ENCODE measurements around the gene ACTRT1. TPM values are rescaled to one million over a fixed set of nuclear protein-coding genes. Genes with fewer than 3 reads are reported as not detected.

ACTRT1 gene
- total RNA-seq = not detected

DNA sequence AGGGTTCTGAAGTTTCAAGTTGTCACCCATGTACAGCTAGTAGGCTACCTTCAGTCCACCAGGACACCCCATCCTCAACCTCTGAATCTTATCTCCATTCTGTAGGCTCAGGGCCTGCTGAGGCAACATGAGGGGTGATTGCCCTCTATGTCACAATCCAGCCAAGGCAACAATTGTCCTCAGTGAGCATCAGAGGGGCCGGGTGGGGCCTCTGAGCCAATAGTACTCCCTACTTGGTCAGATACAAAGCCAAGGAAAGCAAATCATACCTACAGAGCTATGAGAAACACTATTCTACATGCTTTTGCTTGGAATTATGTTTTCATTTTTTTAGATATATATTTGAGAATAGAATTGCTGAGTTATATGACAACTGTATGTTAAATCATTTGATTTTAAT is at the start of gene ACTRT1:
ACTRT1 (minus strand) TSS at position 101 of the 400 bp plus-strand sequence. CDS start 197 bp downstream, outside the sequence.
- TF ChIP-seq, protein P1, sequence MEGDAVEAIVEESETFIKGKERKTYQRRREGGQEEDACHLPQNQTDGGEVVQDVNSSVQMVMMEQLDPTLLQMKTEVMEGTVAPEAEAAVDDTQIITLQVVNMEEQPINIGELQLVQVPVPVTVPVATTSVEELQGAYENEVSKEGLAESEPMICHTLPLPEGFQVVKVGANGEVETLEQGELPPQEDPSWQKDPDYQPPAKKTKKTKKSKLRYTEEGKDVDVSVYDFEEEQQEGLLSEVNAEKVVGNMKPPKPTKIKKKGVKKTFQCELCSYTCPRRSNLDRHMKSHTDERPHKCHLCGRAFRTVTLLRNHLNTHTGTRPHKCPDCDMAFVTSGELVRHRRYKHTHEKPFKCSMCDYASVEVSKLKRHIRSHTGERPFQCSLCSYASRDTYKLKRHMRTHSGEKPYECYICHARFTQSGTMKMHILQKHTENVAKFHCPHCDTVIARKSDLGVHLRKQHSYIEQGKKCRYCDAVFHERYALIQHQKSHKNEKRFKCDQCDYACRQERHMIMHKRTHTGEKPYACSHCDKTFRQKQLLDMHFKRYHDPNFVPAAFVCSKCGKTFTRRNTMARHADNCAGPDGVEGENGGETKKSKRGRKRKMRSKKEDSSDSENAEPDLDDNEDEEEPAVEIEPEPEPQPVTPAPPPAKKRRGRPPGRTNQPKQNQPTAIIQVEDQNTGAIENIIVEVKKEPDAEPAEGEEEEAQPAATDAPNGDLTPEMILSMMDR (IDR thresholded peaks at IDR 0.05) = no peak
- intact Hi-C loops (cut with DNase I) = no loop called here
- Histone ChIP-seq H3K36me3 (no peaks in the 10 kb centered on the region), H3K4me1 (no peaks in the 10 kb centered on the region), H3K27me3 (no peaks in the 10 kb centered on the region), H3K4me3 (no peak within 1 kb of the TSS), H3K9me3 (no peaks in the 10 kb centered on the region), H3K27ac (no peak within 1 kb of the TSS)
- DNase-seq (ENCODE audit: low spot score in 2 of 2) = no peak

DNA sequence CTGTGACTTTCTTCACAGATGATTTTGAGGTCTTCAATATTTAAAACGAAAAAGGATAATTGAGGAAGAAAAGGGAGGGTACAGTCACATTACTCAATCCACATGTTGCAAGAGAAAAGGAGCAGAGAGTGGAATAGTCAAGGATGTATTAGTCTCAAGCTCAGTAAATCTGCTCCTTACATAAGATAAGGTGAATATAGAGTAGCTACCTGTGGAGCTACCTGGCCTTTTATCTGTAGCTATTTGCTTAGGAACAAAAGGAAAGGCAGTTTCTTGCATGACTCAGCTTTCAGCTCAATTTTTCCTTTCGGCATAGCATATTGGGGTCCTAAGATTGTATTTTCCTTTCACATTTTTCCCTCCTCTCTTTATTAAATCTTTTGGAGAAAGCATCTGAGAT is 26.3 kb upstream of the ACTRT1 start:
- Histone ChIP-seq H3K9me3 (no peaks in the 10 kb centered on the region), H3K4me1 (no peaks in the 10 kb centered on the region), H3K27ac (no peak overlapping the region), H3K4me3 (no peak overlapping the region), H3K27me3 (no peaks in the 10 kb centered on the region), H3K36me3 (no peaks in the 10 kb centered on the region)
- intact Hi-C loops (cut with DNase I) = no loop called here
- no peak for DNase-seq (ENCODE audit: low spot score in 2 of 2)
- TF ChIP-seq, protein P1 (IDR thresholded peaks at IDR 0.05) = no peak

DNA sequence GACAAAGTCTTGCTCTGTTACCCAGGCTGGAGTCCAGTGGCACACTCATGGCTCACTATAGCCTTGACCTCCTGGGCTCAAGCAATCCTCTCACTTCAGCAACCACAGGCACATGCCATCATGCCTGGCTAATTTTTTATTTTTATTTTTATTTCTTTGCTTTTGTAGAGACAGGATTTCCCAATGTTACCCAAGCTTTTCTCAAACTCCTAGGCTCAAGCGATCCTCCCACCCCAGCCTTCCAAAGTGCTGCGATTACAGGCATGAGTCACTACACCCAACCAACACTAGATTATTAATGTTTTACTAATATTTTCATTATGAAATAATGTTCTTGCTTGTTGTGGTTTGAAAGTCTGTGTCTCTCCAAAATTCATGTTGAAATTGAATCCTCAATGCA is 5.2 kb upstream of the ACTRT1 start:
- no peaks in the 10 kb centered on the region for H3K9me3 ChIP-seq
- no peaks in the 10 kb centered on the region for H3K4me1 ChIP-seq
- no peak overlapping the region for H3K4me3 ChIP-seq
- no peak overlapping the region for H3K27ac ChIP-seq
- intact Hi-C loops (cut with DNase I) = no loop called here
- no peaks in the 10 kb centered on the region for H3K27me3 ChIP-seq
- DNase-seq (ENCODE audit: low spot score in 2 of 2) = no peak
- H3K36me3 ChIP-seq = no peaks in the 10 kb centered on the region
- TF ChIP-seq, protein P1 (IDR thresholded peaks at IDR 0.05) = no peak

DNA sequence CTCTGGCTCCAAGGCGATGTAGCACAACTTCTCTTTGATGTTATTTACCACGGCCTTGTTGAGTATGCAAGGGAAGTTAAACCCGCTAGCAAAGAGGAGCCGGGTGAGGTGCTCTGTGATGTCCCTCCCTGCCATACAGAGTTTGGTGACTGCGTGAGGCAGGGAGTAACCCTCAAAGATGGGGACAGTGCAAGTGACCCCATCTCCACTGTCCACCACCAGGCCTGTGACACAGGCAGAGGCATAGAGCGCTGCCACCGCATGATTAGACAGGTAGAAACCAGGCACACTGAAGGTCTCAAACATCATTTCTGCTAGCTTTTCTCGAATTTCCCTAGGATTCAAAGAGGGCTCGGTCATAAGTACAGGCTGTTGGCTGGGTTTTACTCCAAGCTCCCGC is 677 bp downstream of the ACTRT1 start:
- intact Hi-C loops (cut with DNase I) = no loop called here
- no peak overlapping the region for H3K27ac ChIP-seq
- TF ChIP-seq, protein P1 (IDR thresholded peaks at IDR 0.05) = no peak
- no peaks in the 10 kb centered on the region for H3K27me3 ChIP-seq
- no peak for DNase-seq (ENCODE audit: low spot score in 2 of 2)
- no peaks in the 10 kb centered on the region for H3K4me1 ChIP-seq
- H3K36me3 ChIP-seq = no peaks in the 10 kb centered on the region
- H3K4me3 ChIP-seq = no peak overlapping the region
- H3K9me3 ChIP-seq = no peaks in the 10 kb centered on the region

DNA sequence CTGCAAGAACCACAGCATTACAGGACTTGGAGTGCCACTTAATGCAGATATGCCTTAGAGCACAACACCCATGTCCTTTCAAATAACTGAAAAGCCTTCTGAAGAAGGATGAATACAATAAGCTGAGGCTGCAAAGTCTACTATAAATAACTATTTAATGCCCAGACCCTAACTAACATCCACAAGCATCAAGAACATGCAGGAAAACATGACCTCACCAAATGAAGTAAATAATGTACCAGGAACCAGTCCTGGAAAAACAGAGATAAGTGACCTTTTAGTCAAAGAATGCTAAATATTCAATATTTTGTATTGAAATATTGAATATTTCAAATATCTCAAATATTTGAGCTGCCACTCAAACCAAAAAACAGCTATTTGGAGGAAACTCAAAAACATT is 16.9 kb downstream of the ACTRT1 start:
- no peak for DNase-seq (ENCODE audit: low spot score in 2 of 2)
- Histone ChIP-seq H3K36me3 (no peaks in the 10 kb centered on the region), H3K27ac (no peak overlapping the region), H3K4me1 (no peaks in the 10 kb centered on the region), H3K4me3 (no peak overlapping the region), H3K9me3 (no peaks in the 10 kb centered on the region), H3K27me3 (no peaks in the 10 kb centered on the region)
- TF ChIP-seq, protein P1 (IDR thresholded peaks at IDR 0.05) = no peak
- intact Hi-C loops (cut with DNase I) = no loop called here

DNA sequence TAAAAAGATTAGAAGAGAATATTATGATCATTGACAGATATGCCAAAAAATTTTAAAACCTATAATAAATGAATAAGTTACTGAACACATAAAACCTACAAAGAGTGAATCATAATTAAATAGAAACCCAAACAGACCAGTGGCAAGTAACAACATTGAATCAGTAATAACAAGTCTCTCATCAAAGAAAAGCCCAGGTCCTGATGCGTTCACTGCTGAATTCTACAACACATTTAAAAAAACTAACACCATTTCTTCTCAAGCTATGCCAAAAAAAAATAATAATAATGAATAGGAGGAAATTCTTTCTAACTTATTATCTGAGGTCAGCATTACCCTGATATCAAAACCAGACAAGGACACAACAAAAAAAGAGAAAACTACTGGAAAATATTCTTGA is 30.6 kb downstream of the ACTRT1 start:
- DNase-seq (ENCODE audit: low spot score in 2 of 2) = no peak
- Histone ChIP-seq H3K4me3 (no peak overlapping the region), H3K36me3 (no peaks in the 10 kb centered on the region), H3K27ac (no peak overlapping the region), H3K9me3 (no peaks in the 10 kb centered on the region), H3K4me1 (no peaks in the 10 kb centered on the region), H3K27me3 (no peaks in the 10 kb centered on the region)
- intact Hi-C loops (cut with DNase I) = no loop called here
- TF ChIP-seq, protein P1 (IDR thresholded peaks at IDR 0.05) = no peak

Data from ascending aorta (tissue), 2 donors.